ENCODE results near the gene COL19A1.

Gene COL19A1

GRCh38 chr6:70246118-70246517, 379.8 kb downstream of the COL19A1 start:
- no peak for DNase-seq

DNA sequence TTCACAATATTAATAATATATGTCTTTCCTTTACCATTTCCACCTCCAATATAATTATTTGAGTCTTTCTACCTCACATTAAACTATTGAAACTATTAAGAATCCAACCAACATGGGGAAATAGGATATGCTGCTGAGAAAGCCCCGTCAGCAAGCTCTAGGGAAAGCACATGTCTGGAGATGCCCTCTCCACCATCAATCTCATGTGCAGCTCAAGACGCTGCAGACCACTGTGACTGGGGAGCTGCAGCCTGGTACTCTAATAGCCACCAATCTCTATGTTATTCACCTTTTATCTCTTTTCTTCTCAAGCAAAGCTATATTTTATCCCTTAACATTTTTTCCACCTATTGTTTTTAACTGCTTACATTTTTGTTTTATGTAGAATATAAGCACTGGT, 386.2 kb downstream of the COL19A1 start:
- no peak for DNase-seq

DNA sequence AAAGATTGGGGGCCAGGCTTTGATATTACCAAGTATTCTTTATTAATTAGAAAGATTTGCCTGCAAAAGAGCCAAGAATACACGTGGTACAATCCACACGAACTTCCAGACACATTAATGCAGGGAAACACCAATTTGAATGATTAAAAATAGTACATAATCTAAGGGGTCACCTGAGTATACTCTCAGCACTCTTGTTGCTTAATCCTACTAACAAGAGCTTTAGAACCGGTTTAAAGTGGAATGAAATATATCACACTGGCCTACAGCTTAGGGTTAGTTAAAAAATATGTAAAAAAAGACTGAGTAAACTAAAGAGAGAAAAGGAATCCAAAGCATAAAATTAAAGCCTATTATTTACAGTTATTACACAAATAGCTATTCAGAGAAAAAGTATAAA, 387.6 kb downstream of the COL19A1 start:
- no peak for DNase-seq

DNA sequence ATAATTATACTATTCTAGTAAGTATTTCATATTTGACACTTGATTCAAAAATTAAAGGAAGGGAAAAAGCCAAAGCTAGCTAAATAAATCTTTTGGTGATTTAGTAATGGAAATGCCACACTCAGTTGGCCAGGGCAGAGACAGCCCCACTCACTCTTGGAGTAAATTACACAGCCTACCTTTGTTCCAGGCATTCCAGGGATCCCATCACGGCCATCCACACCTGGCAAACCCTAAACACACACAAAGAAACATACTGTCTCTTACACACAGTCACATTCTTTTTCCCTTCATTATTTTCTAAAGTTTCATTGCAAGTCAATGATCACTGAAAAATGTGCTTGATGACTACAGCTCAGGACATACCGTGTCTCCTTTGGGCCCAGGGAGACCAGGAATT, 388.4 kb downstream of the COL19A1 start:
- no peak for DNase-seq

- no peak for DNase-seq
Measured at GRCh38 chr6:70257768-70258273, 391.5 kb downstream of the COL19A1 start.

DNA sequence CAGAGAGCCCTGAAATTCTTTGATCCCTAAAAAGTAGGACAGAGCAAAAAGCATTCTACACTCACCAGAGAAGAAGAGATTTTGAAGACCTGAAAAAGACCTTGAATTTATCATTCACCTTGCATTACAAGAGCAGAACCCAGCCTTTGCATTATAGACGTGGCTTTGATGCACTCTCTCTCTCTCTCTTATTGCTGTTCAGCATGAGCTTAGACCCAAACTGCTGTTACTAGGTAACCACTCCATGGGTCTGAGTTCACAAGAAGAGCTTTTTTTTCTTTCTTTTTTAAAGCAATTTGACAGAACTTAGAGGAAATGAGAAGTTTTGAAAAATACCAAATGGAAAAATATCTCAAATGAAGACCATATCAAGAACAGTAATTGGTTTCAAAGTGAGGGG, 392.1 kb downstream of the COL19A1 start:
- no peak for DNase-seq

All from activated CD8-positive, alpha-beta memory T cell treated with anti-CD3 and anti-CD28 coated beads for 24 hours (primary cell).